BE2C (cell line): ENCODE measurements around the gene OS9.
A peak's percentile ranks its signal among the peaks of the same experiment; 100 is the strongest.

ENCODE experiments used
- DNase-seq: peaks from one replicate; pipeline ENCODE4 v3.0.0-alpha.2; 2020
- H3K27me3 ChIP-seq: fragments of 250-450 bp; sonication (Bioruptor Pico); 2 replicates; pipeline ENCODE4 v1.5.1; 2020; ENCODE audit warnings: mild to moderate bottlenecking
- H3K36me3 ChIP-seq: fragments of 250-450 bp; sonication (Bioruptor Pico); 2 replicates; pipeline ENCODE4 v1.5.1; 2020; ENCODE audit warnings: mild to moderate bottlenecking
- H3K4me1 ChIP-seq: fragments of 250-450 bp; sonication (Bioruptor Pico); 2 replicates; pipeline ENCODE4 v1.5.1; 2020
- H3K4me3 ChIP-seq: 2 replicates; pipeline ENCODE4 v1.5.1; 2011; ENCODE audit warnings: low read depth, low read length
- H3K9me3 ChIP-seq: fragments of 250-450 bp; sonication (Bioruptor Pico); 2 replicates; pipeline ENCODE4 v1.5.1; 2020
- TF ChIP-seq, protein P1 (sequence below): IDR thresholded peaks from 2 replicates; pipeline ENCODE4 v1.5.1; 2012; ENCODE audit warnings: mild to moderate bottlenecking, low read depth, low read length

OS9 gene

DNA sequence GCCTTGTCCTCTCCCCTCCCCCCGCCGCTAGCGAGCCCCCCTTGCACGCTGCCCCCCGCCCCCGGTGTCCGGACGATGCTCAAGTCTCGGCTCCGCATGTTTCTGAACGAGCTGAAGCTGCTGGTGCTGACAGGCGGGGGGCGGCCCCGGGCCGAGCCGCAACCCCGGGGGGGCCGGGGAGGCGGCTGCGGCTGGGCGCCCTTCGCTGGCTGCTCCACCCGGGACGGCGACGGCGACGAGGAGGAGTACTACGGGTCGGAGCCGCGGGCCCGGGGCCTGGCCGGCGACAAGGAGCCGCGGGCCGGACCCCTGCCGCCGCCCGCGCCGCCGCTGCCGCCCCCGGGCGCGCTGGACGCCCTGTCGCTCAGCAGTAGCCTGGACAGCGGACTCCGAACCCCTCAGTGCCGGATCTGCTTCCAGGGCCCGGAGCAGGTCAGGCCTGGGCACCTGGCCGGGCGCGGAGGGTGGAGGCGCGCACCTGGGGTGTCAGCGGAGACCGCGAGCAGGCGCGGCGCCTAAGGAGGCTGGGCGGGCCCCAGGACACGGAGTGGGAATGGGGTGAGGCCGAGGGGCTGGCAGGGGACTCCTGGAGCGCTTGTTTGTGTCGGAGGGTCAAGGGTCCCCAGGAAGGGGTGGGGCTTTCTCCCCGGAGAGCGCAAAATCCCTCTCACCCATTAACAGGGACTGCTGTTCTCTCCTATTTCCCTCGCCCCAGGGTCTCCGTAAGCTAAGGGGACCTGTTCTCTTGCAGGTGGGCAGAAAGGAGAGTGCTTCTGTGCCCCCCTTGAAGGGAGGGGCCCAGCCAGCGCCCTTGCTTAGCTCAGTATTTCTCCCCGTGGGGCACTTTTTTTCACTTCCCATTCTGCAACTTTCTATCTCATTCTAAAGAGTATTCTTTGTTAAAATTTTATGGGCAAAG is 61.8 kb downstream of the OS9 start:
- H3K36me3 ChIP-seq, result peaks cover 7% of the 10 kb centered on the region
- TF ChIP-seq, protein P1, sequence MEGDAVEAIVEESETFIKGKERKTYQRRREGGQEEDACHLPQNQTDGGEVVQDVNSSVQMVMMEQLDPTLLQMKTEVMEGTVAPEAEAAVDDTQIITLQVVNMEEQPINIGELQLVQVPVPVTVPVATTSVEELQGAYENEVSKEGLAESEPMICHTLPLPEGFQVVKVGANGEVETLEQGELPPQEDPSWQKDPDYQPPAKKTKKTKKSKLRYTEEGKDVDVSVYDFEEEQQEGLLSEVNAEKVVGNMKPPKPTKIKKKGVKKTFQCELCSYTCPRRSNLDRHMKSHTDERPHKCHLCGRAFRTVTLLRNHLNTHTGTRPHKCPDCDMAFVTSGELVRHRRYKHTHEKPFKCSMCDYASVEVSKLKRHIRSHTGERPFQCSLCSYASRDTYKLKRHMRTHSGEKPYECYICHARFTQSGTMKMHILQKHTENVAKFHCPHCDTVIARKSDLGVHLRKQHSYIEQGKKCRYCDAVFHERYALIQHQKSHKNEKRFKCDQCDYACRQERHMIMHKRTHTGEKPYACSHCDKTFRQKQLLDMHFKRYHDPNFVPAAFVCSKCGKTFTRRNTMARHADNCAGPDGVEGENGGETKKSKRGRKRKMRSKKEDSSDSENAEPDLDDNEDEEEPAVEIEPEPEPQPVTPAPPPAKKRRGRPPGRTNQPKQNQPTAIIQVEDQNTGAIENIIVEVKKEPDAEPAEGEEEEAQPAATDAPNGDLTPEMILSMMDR, result no peak
- peaks cover 4% of the 10 kb centered on the region; the same call in 1 of the 2 replicates for H3K4me1 ChIP-seq
- H3K27me3 ChIP-seq, result peaks cover 11% of the 10 kb centered on the region
- no peaks in the 10 kb centered on the region for H3K9me3 ChIP-seq
- DNase-seq, result no peak
- H3K4me3 ChIP-seq, result peak overlapping the region; percentile 63

- peaks cover 4% of the 10 kb centered on the region; the same call in 1 of the 2 replicates for H3K4me1 ChIP-seq
- H3K27me3 ChIP-seq, result peaks cover 11% of the 10 kb centered on the region
- H3K9me3 ChIP-seq, result no peaks in the 10 kb centered on the region
- no peaks in the 10 kb centered on the region for H3K36me3 ChIP-seq
- peak overlapping the region; percentile 63 for H3K4me3 ChIP-seq
- TF ChIP-seq, protein P1, result peak; percentile 91
- peak; percentile 82 for DNase-seq
These were observed 62.7 kb downstream of the OS9 start for GRCh38 chr12:57756406-57757341.

DNA sequence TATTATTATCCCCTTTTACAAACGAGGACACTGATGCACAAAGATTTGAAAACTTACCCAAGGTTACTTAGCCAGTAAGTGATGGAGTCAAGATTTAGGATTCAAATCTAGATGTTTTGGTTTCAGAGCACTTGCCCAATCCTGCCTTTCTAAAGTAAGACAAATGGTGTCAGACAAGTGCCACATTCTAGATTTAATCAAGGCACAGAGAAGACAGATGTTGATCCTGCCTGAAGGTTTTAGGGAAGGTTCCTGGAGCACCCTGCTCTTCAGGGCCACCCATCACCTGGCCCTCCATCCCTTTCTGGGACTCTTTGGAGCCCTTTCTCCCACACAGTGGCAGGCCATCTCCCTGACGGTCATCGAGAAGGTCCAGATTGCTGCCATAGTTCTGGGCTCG is 63.8 kb downstream of the OS9 start:
- DNase-seq, result no peak
- TF ChIP-seq, protein P1, result no peak

GRCh38 chr12:57758552-57759359 is 64.8 kb downstream of the OS9 start:
- Histone ChIP-seq H3K9me3 (no peaks in the 10 kb centered on the region), H3K4me1 (no peaks in the 10 kb centered on the region), H3K27me3 (peaks cover 15% of the 10 kb centered on the region), H3K4me3 (no peak overlapping the region), H3K36me3 (no peaks in the 10 kb centered on the region)
- TF ChIP-seq, protein P1, result no peak
- no peak for DNase-seq

More for the DNA sequence above, 63.8 kb downstream of the OS9 start:
- Histone ChIP-seq H3K27me3 (peaks cover 11% of the 10 kb centered on the region), H3K4me3 (no peak overlapping the region), H3K9me3 (no peaks in the 10 kb centered on the region), H3K4me1 (peaks cover 2% of the 10 kb centered on the region; the same call in 1 of the 2 replicates), H3K36me3 (no peaks in the 10 kb centered on the region)

GRCh38 chr12:57759360-57759980 is 65.5 kb downstream of the OS9 start:
- no peaks in the 10 kb centered on the region for H3K36me3 ChIP-seq
- TF ChIP-seq, protein P1, result peak; percentile 71
- peaks cover 22% of the 10 kb centered on the region for H3K27me3 ChIP-seq
- H3K4me1 ChIP-seq, result no peaks in the 10 kb centered on the region
- no peak overlapping the region for H3K4me3 ChIP-seq
- DNase-seq, result peak; percentile 42
- no peaks in the 10 kb centered on the region for H3K9me3 ChIP-seq
